ENCODE data around the gene AK9. TPM values are rescaled to one million over a fixed set of nuclear protein-coding genes. Genes with fewer than 3 reads are reported as not detected.

AK9 gene
- total and polyA plus RNA-seq, 2 experiments from 2014 or later, result 10.1 to 15.2 TPM

DNA sequence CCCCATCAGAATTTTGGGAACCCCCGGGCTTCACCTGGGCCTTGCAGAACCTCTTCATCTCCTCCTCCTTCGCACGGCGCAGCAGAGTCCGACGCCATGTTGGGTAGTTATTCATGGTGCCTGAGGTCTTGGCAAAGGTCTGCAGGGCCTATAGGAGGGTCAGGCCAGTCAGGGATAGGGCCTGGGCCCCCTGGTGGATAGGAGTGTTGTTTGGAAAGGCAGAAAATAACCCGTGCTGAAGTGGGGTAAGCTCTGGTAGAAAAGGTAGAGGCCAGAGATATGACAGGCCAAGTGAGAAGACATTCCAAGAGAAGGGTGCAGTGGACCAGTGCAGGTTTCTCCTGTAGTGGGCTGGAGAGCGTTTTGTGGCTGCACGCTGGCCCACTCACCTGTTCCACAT is 245.6 kb downstream of the AK9 start:
- TF ChIP-seq, protein P1, sequence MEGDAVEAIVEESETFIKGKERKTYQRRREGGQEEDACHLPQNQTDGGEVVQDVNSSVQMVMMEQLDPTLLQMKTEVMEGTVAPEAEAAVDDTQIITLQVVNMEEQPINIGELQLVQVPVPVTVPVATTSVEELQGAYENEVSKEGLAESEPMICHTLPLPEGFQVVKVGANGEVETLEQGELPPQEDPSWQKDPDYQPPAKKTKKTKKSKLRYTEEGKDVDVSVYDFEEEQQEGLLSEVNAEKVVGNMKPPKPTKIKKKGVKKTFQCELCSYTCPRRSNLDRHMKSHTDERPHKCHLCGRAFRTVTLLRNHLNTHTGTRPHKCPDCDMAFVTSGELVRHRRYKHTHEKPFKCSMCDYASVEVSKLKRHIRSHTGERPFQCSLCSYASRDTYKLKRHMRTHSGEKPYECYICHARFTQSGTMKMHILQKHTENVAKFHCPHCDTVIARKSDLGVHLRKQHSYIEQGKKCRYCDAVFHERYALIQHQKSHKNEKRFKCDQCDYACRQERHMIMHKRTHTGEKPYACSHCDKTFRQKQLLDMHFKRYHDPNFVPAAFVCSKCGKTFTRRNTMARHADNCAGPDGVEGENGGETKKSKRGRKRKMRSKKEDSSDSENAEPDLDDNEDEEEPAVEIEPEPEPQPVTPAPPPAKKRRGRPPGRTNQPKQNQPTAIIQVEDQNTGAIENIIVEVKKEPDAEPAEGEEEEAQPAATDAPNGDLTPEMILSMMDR (IDR thresholded peaks at IDR 0.05; ENCODE audit: poor library complexity), result peak; percentile 5
- TF ChIP-seq EZH2phosphoT487 (IDR thresholded peaks at IDR 0.05; ENCODE audit: low read depth, severe bottlenecking, unreplicated experiment), result no peak
- H3K36me3 ChIP-seq (replicated peaks; ENCODE audit: insufficient read depth, low read depth), result no peaks in the 10 kb centered on the region

DNA sequence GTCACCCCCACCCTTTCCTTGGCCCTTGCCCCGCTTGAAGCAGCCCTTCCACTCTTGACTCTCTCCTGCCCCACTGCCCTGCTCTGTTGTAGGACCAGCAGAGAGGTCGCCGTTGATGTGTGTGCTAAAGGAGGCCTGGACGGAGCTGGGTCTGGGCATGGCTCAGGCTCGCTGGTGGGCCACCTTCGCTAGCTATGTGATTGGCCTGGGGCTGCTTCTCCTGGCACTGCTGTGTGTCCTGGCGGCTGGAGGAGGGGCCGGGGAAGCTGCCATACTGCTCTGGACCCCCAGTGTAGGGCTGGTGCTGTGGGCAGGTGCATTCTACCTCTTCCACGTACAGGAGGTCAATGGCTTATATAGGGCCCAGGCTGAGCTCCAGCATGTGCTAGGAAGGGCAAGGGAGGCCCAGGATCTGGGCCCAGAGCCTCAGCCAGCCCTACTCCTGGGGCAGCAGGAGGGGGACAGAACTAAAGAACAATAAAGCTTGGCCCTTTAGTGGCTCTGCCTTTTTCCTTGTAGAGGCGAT is 247.5 kb downstream of the AK9 start:
- Histone ChIP-seq H3K4me2 (no peak overlapping the region), H3K27ac (no peak overlapping the region), H3K27me3 (no peaks in the 10 kb centered on the region), H3K79me2 (peaks cover 9% of the 10 kb centered on the region), H3K4me1 (ENCODE audit: insufficient read depth) (peaks cover 8% of the 10 kb centered on the region), H3K36me3 (replicated peaks; ENCODE audit: insufficient read depth, low read depth) (no peaks in the 10 kb centered on the region), H3K9me3 (ENCODE audit: low read depth) (no peaks in the 10 kb centered on the region), H2AFZ (no peak overlapping the region), H3K9me2 (replicated peaks; ENCODE audit: insufficient read depth) (no peaks in the 10 kb centered on the region), H4K20me1 (ENCODE audit: insufficient read depth, poor library complexity, severe bottlenecking) (no peaks in the 10 kb centered on the region), H3K4me3 (no peak overlapping the region)
- DNase-seq (ENCODE audit: low spot score), result no peak
- WGBS (ENCODE audit: low lambda C conversion rate, missing lambda C conversion rate), result 97% methylated on average over 10 of the region's 10 CpGs
- no peak for TF ChIP-seq EZH2 (IDR thresholded peaks at IDR 0.05; ENCODE audit: borderline replicate concordance)
- TF ChIP-seq EZH2phosphoT487 (IDR thresholded peaks at IDR 0.05; ENCODE audit: low read depth, severe bottlenecking, unreplicated experiment), result no peak
- TF ChIP-seq, protein P1 (IDR thresholded peaks at IDR 0.05; ENCODE audit: poor library complexity), result no peak

More for the DNA sequence above, 245.6 kb downstream of the AK9 start:
- Histone ChIP-seq H3K4me1 (ENCODE audit: insufficient read depth) (peaks cover 8% of the 10 kb centered on the region), H4K20me1 (ENCODE audit: insufficient read depth, poor library complexity, severe bottlenecking) (no peaks in the 10 kb centered on the region), H3K27me3 (no peaks in the 10 kb centered on the region), H3K9me3 (ENCODE audit: low read depth) (no peaks in the 10 kb centered on the region), H3K79me2 (peaks cover 9% of the 10 kb centered on the region), H3K4me2 (no peak overlapping the region), H2AFZ (no peak overlapping the region), H3K27ac (no peak overlapping the region), H3K9me2 (replicated peaks; ENCODE audit: insufficient read depth) (no peaks in the 10 kb centered on the region), H3K4me3 (no peak overlapping the region)
- DNase-seq (ENCODE audit: low spot score), result no peak
- 92% methylated on average over 9 of the region's 9 CpGs for WGBS (ENCODE audit: low lambda C conversion rate, missing lambda C conversion rate)

Other genes starting within 250 kb of the AK9 start
- gene MICAL1, start 235.4 kb downstream of the AK9 start, total RNA-seq, result 38.2 and 46.5 TPM in 2 replicates
- 51.2 and 52.7 TPM in 2 replicates for gene MICAL1, start 235.4 kb downstream of the AK9 start, polyA plus RNA-seq
- gene ZBTB24, start 208.0 kb downstream of the AK9 start, total RNA-seq, result 6.7 and 6.9 TPM in 2 replicates
- 2.5 and 3.8 TPM in 2 replicates for gene ZBTB24, start 208.0 kb downstream of the AK9 start, polyA plus RNA-seq
- 10.9 and 16.5 TPM in 2 replicates for gene FIG4, start 94 bp upstream of the AK9 start, total RNA-seq
- gene FIG4, start 94 bp upstream of the AK9 start, polyA plus RNA-seq, result 8.0 and 11.8 TPM in 2 replicates

Measured in hepatocyte (in vitro differentiated cells).